SH-SY5Y (cell line): ENCODE results near the gene RASIP1.

ENCODE experiments used
- GATA2 ChIP-seq: IDR thresholded peaks from 2 replicates; pipeline ENCODE4 v1.6.1; 2011; ENCODE audit warnings: mild to moderate bottlenecking, low read depth, low read length
- GATA3 ChIP-seq: IDR thresholded peaks from 2 replicates; pipeline ENCODE4 v1.6.1; 2011; ENCODE audit warnings: low read depth, mild to moderate bottlenecking, low read length, moderate library complexity

GRCh38 chr19:48671446-48671995, 68.9 kb downstream of the RASIP1 start:
- TF ChIP-seq GATA3 (no peak), GATA2 (no peak)
